ENCODE data around the gene TMEM115.

DNA sequence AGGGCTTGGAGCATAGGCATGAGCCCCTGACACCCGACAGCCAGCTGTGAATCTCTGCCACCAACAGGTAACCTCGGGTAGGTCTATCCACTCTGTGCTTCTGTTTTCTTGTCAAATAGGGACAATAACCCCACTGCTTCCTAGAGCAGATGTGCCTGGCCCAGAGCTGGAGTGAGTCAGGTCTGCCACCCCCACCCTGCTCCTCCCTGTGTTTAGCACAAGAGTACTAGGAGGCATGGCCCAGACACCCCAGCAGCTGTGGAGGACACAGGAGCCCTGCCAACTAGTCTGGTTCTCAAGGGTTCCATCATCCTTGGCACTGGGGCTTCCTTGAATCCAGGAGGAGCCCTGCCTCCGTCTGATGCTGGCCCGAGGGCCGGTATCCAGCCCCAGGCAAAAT is 33.7 kb upstream of the TMEM115 start:
- TF ChIP-seq CTCF (IDR thresholded peaks at IDR 0.05), result no peak
- TF ChIP-seq POLR2A (IDR thresholded peaks at IDR 0.05), result no peak
- TF ChIP-seq POLR2AphosphoS5 (IDR thresholded peaks at IDR 0.05), result no peak

Measured in prostate gland (tissue), 2 donors.